Glutamatergic neuron (in vitro differentiated cells): Measurements from ENCODE around the gene ACSL5. TPM values are rescaled to one million over a fixed set of nuclear protein-coding genes. Genes with fewer than 3 reads are reported as not detected.

Experiments
- DNase-seq: peaks from one replicate; pipeline ENCODE4 v3.0.0; 2022
- H3K27ac Mint-ChIP-seq: one replicate; pipeline ENCODE4 v1.8.0; 2020; ENCODE audit warnings: mild to moderate bottlenecking, mixed read lengths, inconsistent platforms; ENCODE audit not compliant: unreplicated experiment
- H3K27me3 Mint-ChIP-seq: one replicate; pipeline ENCODE4 v1.8.0; 2020; ENCODE audit warnings: mild to moderate bottlenecking, moderate library complexity, mixed read lengths, inconsistent platforms; ENCODE audit not compliant: unreplicated experiment
- H3K36me3 Mint-ChIP-seq: one replicate; pipeline ENCODE4 v1.8.0; 2020; ENCODE audit warnings: mild to moderate bottlenecking, mixed read lengths, inconsistent platforms; ENCODE audit not compliant: unreplicated experiment
- H3K4me1 Mint-ChIP-seq: one replicate; pipeline ENCODE4 v1.8.0; 2020; ENCODE audit warnings: mild to moderate bottlenecking, low read depth, mixed read lengths, inconsistent platforms; ENCODE audit not compliant: unreplicated experiment
- H3K4me3 Mint-ChIP-seq: one replicate; pipeline ENCODE4 v1.8.0; 2020; ENCODE audit warnings: mild to moderate bottlenecking, mixed read lengths, inconsistent platforms; ENCODE audit not compliant: unreplicated experiment
- H3K9me3 Mint-ChIP-seq: one replicate; pipeline ENCODE4 v1.8.0; 2020; ENCODE audit warnings: mild to moderate bottlenecking, moderate library complexity, mixed read lengths, inconsistent platforms; ENCODE audit not compliant: unreplicated experiment
- CTCF ChIP-seq: fragments of 200-600 bp; sonication (generic); IDR thresholded peaks from one replicate; pipeline ENCODE4 v1.5.0; 2021; ENCODE audit not compliant: partially characterized antibody, unreplicated experiment
- total RNA-seq: library from RNA; stranded (reverse); fragmentation: NEBNext Ultra II Directional; extraction: Animal tissue kit (Norgen Biotek cat#: 25700); gene quantifications from one replicate; pipeline ENCODE4 v1.2.1, GENCODE V29; 2021; ENCODE audit not compliant: unreplicated experiment

Gene ACSL5
- total RNA-seq, 1 donor from 2014 or later: not detected

- no peak overlapping the region for H3K4me3 Mint-ChIP-seq
- peaks cover 2% of the 10 kb centered on the region for H3K27me3 Mint-ChIP-seq
- peaks cover 4% of the 10 kb centered on the region for H3K4me1 Mint-ChIP-seq
- no peak overlapping the region for H3K27ac Mint-ChIP-seq
- H3K9me3 Mint-ChIP-seq: no peaks in the 10 kb centered on the region
- TF ChIP-seq CTCF: no peak
- DNase-seq: no peak
- no peaks in the 10 kb centered on the region for H3K36me3 Mint-ChIP-seq
These were observed 28.7 kb upstream of the ACSL5 start for GRCh38 chr10:112345202-112345601.

GRCh38 chr10:112345743-112346142 is 28.2 kb upstream of the ACSL5 start:
- H3K4me1 Mint-ChIP-seq: peaks cover 2% of the 10 kb centered on the region
- TF ChIP-seq CTCF: no peak
- no peak for DNase-seq
- no peaks in the 10 kb centered on the region for H3K9me3 Mint-ChIP-seq
- H3K27ac Mint-ChIP-seq: no peak overlapping the region
- no peak overlapping the region for H3K4me3 Mint-ChIP-seq
- H3K36me3 Mint-ChIP-seq: no peaks in the 10 kb centered on the region
- H3K27me3 Mint-ChIP-seq: peaks cover 2% of the 10 kb centered on the region

GRCh38 chr10:112346774-112347173 is 27.1 kb upstream of the ACSL5 start:
- Mint-ChIP-seq H3K27ac (no peak overlapping the region), H3K27me3 (peaks cover 2% of the 10 kb centered on the region), H3K4me1 (peaks cover 2% of the 10 kb centered on the region), H3K36me3 (no peaks in the 10 kb centered on the region), H3K4me3 (no peak overlapping the region), H3K9me3 (no peaks in the 10 kb centered on the region)
- DNase-seq: no peak
- no peak for TF ChIP-seq CTCF

GRCh38 chr10:112347709-112348671 is 25.9 kb upstream of the ACSL5 start:
- Mint-ChIP-seq H3K27ac (no peak overlapping the region), H3K9me3 (no peaks in the 10 kb centered on the region), H3K4me1 (peaks cover 2% of the 10 kb centered on the region), H3K36me3 (no peaks in the 10 kb centered on the region), H3K27me3 (peaks cover 2% of the 10 kb centered on the region), H3K4me3 (no peak overlapping the region)
- no peak for DNase-seq
- no peak for TF ChIP-seq CTCF

- no peaks in the 10 kb centered on the region for H3K36me3 Mint-ChIP-seq
- DNase-seq: no peak
- no peak for TF ChIP-seq CTCF
These were observed 25.2 kb upstream of the ACSL5 start for GRCh38 chr10:112348759-112349158.

More at GRCh38 chr10:112348759-112349158, 25.2 kb upstream of the ACSL5 start:
- Mint-ChIP-seq H3K27me3 (peaks cover 2% of the 10 kb centered on the region), H3K9me3 (no peaks in the 10 kb centered on the region), H3K27ac (no peak overlapping the region), H3K4me1 (peaks cover 2% of the 10 kb centered on the region), H3K4me3 (no peak overlapping the region)
